Central memory CD8-positive, alpha-beta T cell (primary cell): ENCODE data around the gene PALLD.
"Not testable (repeated sequence)": the region's sequence is repeated elsewhere in the genome, so short reads cannot be mapped to it uniquely, and the experiment has no call there.

Source experiments
- ATAC-seq: fragments of 150-1000 bp; cut with Tn5 transposase; replicated peaks from 2 replicates; pipeline ENCODE4 v1.10.0; 2022; ENCODE audit warnings: mild to moderate bottlenecking, moderate FRiP score, moderate number of reproducible peaks; ENCODE audit not compliant: poor library complexity, severe bottlenecking; ENCODE audit errors: extremely low read depth
- DNase-seq, 2 donors: peaks; one replicate each; pipeline ENCODE4 v3.0.0; 2021; ENCODE audit warnings: low spot score in 2 of 2
- H3K27ac Mint-ChIP-seq: one replicate; pipeline ENCODE4 v1.8.0; 2022; ENCODE audit warnings: low read depth, mild to moderate bottlenecking, moderate library complexity, mixed read lengths
- H3K27me3 Mint-ChIP-seq: one replicate; pipeline ENCODE4 v1.8.0; 2022; ENCODE audit warnings: mixed read lengths
- H3K36me3 Mint-ChIP-seq: one replicate; pipeline ENCODE4 v1.8.0; 2022; ENCODE audit warnings: mild to moderate bottlenecking, moderate library complexity, mixed read lengths; ENCODE audit not compliant: insufficient read depth
- H3K4me1 Mint-ChIP-seq: one replicate; pipeline ENCODE4 v1.8.0; 2022; ENCODE audit warnings: mixed read lengths
- H3K4me3 Mint-ChIP-seq: one replicate; pipeline ENCODE4 v1.8.0; 2022; ENCODE audit warnings: mild to moderate bottlenecking, moderate library complexity, mixed read lengths
- H3K9me3 Mint-ChIP-seq: one replicate; pipeline ENCODE4 v1.8.0; 2022; ENCODE audit warnings: mixed read lengths

PALLD gene

GRCh38 chr4:168713253-168713652, 216.4 kb downstream of the PALLD start:
- no peaks in the 10 kb centered on the region for H3K36me3 Mint-ChIP-seq
- H3K4me1 Mint-ChIP-seq = no peaks in the 10 kb centered on the region
- no peak overlapping the region for H3K27ac Mint-ChIP-seq
- no peaks in the 10 kb centered on the region for H3K27me3 Mint-ChIP-seq
- H3K4me3 Mint-ChIP-seq = no peak overlapping the region
- H3K9me3 Mint-ChIP-seq = no peaks in the 10 kb centered on the region
- DNase-seq (no peak), ATAC-seq (no peak)

- peaks cover 10% of the 10 kb centered on the region for H3K27me3 Mint-ChIP-seq
- no peaks in the 10 kb centered on the region for H3K36me3 Mint-ChIP-seq
- ATAC-seq (no peak), DNase-seq (no peak)
- no peaks in the 10 kb centered on the region for H3K9me3 Mint-ChIP-seq
- H3K27ac Mint-ChIP-seq = no peak overlapping the region
- H3K4me1 Mint-ChIP-seq = no peaks in the 10 kb centered on the region
- no peak overlapping the region for H3K4me3 Mint-ChIP-seq
Observed at GRCh38 chr4:168715896-168716295, 219.0 kb downstream of the PALLD start.

- H3K9me3 Mint-ChIP-seq = no peaks in the 10 kb centered on the region
- H3K4me1 Mint-ChIP-seq = no peaks in the 10 kb centered on the region
- no peak overlapping the region for H3K4me3 Mint-ChIP-seq
- H3K36me3 Mint-ChIP-seq = no peaks in the 10 kb centered on the region
- no peak for DNase-seq
- ATAC-seq = no peak
- H3K27ac Mint-ChIP-seq = no peak overlapping the region
- H3K27me3 Mint-ChIP-seq = peaks cover 14% of the 10 kb centered on the region
Observed at GRCh38 chr4:168716406-168717129, 219.7 kb downstream of the PALLD start.

GRCh38 chr4:168717847-168718246, 221.0 kb downstream of the PALLD start:
- Mint-ChIP-seq H3K27me3 (peaks cover 25% of the 10 kb centered on the region), H3K9me3 (peaks cover 5% of the 10 kb centered on the region), H3K36me3 (no peaks in the 10 kb centered on the region), H3K4me1 (peaks cover 7% of the 10 kb centered on the region), H3K27ac (no peak overlapping the region), H3K4me3 (no peak overlapping the region)
- DNase-seq (no peak), ATAC-seq (no peak)

GRCh38 chr4:168719725-168720124, 222.9 kb downstream of the PALLD start:
- H3K4me1 Mint-ChIP-seq = peaks cover 10% of the 10 kb centered on the region
- H3K36me3 Mint-ChIP-seq = no peaks in the 10 kb centered on the region
- no peak overlapping the region for H3K4me3 Mint-ChIP-seq
- peaks cover 8% of the 10 kb centered on the region for H3K9me3 Mint-ChIP-seq
- DNase-seq = no peak
- ATAC-seq = no peak
- H3K27me3 Mint-ChIP-seq = peaks cover 30% of the 10 kb centered on the region
- H3K27ac Mint-ChIP-seq = no peak overlapping the region

- Mint-ChIP-seq H3K27me3 (peaks cover 30% of the 10 kb centered on the region), H3K36me3 (no peaks in the 10 kb centered on the region), H3K4me1 (peaks cover 10% of the 10 kb centered on the region), H3K9me3 (peaks cover 8% of the 10 kb centered on the region), H3K27ac (no peak overlapping the region), H3K4me3 (no peak overlapping the region)
- no peak for DNase-seq
- no peak for ATAC-seq
Observed at GRCh38 chr4:168720396-168720900, 223.6 kb downstream of the PALLD start.

- no peak for DNase-seq
- Mint-ChIP-seq H3K4me1 (peaks cover 10% of the 10 kb centered on the region), H3K27ac (no peak overlapping the region), H3K36me3 (no peaks in the 10 kb centered on the region), H3K4me3 (no peak overlapping the region), H3K9me3 (peaks cover 8% of the 10 kb centered on the region), H3K27me3 (peaks cover 30% of the 10 kb centered on the region)
- ATAC-seq = no peak
Observed at GRCh38 chr4:168722391-168722790, 225.5 kb downstream of the PALLD start.

- Mint-ChIP-seq H3K4me1 (peaks cover 10% of the 10 kb centered on the region), H3K36me3 (no peaks in the 10 kb centered on the region), H3K4me3 (no peak overlapping the region), H3K9me3 (peaks cover 8% of the 10 kb centered on the region), H3K27ac (no peak overlapping the region), H3K27me3 (peaks cover 30% of the 10 kb centered on the region)
- ATAC-seq = no peak
- DNase-seq = no peak
Observed at GRCh38 chr4:168723020-168723419, 226.2 kb downstream of the PALLD start.

- no peaks in the 10 kb centered on the region for H3K36me3 Mint-ChIP-seq
- ATAC-seq = no peak
- peaks cover 10% of the 10 kb centered on the region for H3K4me1 Mint-ChIP-seq
- no peak overlapping the region for H3K27ac Mint-ChIP-seq
- peaks cover 8% of the 10 kb centered on the region for H3K9me3 Mint-ChIP-seq
- no peak for DNase-seq
- H3K27me3 Mint-ChIP-seq = peaks cover 35% of the 10 kb centered on the region
- no peak overlapping the region for H3K4me3 Mint-ChIP-seq
Observed at GRCh38 chr4:168723569-168723968, 226.7 kb downstream of the PALLD start.

- H3K9me3 Mint-ChIP-seq = peaks cover 8% of the 10 kb centered on the region
- H3K4me3 Mint-ChIP-seq = no peak overlapping the region
- H3K27ac Mint-ChIP-seq = no peak overlapping the region
- no peaks in the 10 kb centered on the region for H3K36me3 Mint-ChIP-seq
- ATAC-seq = no peak
- peaks cover 42% of the 10 kb centered on the region for H3K27me3 Mint-ChIP-seq
- peaks cover 10% of the 10 kb centered on the region for H3K4me1 Mint-ChIP-seq
- DNase-seq = no peak
Observed at GRCh38 chr4:168724243-168724642, 227.4 kb downstream of the PALLD start.

- Mint-ChIP-seq H3K27ac (no peak overlapping the region), H3K4me3 (no peak overlapping the region), H3K36me3 (no peaks in the 10 kb centered on the region), H3K9me3 (peaks cover 8% of the 10 kb centered on the region), H3K27me3 (peaks cover 43% of the 10 kb centered on the region), H3K4me1 (peaks cover 10% of the 10 kb centered on the region)
- ATAC-seq (no peak), DNase-seq (no peak)
Observed at GRCh38 chr4:168724686-168725411, 228.0 kb downstream of the PALLD start.

- peaks cover 49% of the 10 kb centered on the region for H3K27me3 Mint-ChIP-seq
- no peak overlapping the region for H3K4me3 Mint-ChIP-seq
- no peaks in the 10 kb centered on the region for H3K36me3 Mint-ChIP-seq
Observed at GRCh38 chr4:168725930-168726329, 229.1 kb downstream of the PALLD start.

GRCh38 chr4:168727181-168727580, 230.3 kb downstream of the PALLD start:
- not testable (repeated sequence) for H3K9me3 Mint-ChIP-seq, H3K27ac Mint-ChIP-seq, DNase-seq, ATAC-seq, H3K4me3 Mint-ChIP-seq, H3K4me1 Mint-ChIP-seq, H3K36me3 Mint-ChIP-seq
- H3K27me3 Mint-ChIP-seq = peaks cover 52% of the 10 kb centered on the region

More at GRCh38 chr4:168725930-168726329, 229.1 kb downstream of the PALLD start:
- Mint-ChIP-seq H3K9me3 (peaks cover 8% of the 10 kb centered on the region), H3K27ac (no peak overlapping the region), H3K4me1 (peaks cover 10% of the 10 kb centered on the region)
- ATAC-seq (no peak), DNase-seq (no peak)
